Stimulated activated CD4-positive, alpha-beta T cell treated with anti-CD3 and anti-CD28 coated beads, Interleukin-15, amount 100 ng/mL, for 24 hours (primary cell): ENCODE results near the gene IRX1.

Experiments used
- DNase-seq: peaks from one replicate; pipeline ENCODE4 v3.0.0-alpha.2; 2020

The IRX1 gene

DNA sequence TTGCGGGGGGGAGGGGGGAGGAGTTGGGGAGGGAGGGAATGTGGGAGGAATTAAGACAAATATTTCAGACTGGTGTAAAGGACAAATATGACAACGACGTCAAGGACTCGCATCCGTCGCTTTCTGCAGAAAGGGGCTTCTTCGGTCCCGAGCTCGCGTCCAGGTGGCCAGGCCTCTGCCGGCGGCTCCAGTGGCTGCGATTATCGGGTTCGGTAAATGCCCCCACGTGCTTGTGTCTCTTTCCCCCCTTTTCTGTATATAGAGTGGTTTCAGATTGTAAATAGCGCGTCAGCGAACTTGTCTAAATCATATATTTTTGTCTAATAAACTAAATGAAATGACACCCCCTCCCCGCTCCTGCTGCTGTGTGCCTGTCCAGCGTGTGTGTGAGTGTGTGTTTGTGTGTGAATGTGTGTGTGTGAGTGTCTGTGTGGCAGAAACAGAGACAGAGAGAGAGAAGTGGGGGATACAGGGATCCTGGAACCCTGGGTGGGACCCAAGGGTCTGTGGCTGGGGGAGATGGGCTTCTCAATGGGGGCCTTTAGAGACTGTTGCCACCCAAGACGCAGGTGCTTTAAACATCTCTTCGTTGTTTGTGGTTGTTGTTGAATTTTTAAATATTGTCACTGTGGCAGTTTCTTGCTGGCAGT, 5.6 kb downstream of the IRX1 start:
- DNase-seq: no peak

DNA sequence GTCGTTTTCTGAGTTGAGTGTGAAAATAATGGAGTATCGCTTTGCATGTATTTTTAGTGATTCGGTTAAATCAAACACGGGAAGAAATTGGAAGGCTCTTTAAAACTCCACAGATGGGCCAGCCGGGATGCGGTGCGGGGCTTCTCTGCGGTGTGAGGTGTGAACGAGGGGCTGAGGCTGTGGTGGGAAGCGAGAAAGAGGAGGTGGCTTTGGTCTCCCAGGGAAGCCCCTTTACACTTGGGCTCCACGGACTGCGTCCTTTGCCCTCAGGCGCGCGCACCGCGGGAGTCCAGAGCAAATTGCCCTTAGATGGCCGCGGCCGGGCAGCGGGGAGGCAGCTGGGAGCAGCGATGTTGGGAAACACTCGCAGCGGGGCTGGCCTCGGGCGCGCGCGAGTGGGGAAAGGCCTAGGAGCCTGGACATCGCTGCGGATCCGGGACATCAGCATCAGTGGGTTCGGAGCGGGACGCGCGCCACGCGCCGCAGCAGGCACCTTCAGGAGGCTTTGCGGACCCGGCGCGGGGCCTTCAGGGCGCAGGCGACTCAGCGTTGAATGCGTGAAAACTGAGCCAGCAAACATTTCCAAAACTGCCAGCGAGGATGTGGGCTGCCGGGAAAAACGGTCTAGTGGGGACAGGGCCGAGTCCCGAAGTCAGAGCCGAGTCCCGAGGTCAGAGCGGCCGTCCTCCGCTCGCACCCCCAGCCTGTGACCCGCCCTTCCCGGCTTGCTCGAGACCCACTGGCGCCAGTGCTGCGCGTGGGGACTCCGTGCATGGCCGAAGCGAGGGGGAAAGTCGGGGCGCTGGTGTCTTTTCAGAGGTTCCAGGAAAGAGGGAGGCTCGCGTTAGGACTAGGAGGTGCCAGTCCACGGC, 6.5 kb downstream of the IRX1 start:
- DNase-seq: no peak

GRCh38 chr5:3602785-3603502, 7.3 kb downstream of the IRX1 start:
- DNase-seq: peak; percentile 40

GRCh38 chr5:3604501-3604900, 8.9 kb downstream of the IRX1 start:
- no peak for DNase-seq

- DNase-seq: no peak
Observed at GRCh38 chr5:3605298-3606010, 9.8 kb downstream of the IRX1 start.

GRCh38 chr5:3606121-3606831, 10.6 kb downstream of the IRX1 start:
- no peak for DNase-seq

- no peak for DNase-seq
Observed at GRCh38 chr5:3607541-3608181, 12.0 kb downstream of the IRX1 start.

GRCh38 chr5:3609120-3609681, 13.6 kb downstream of the IRX1 start:
- DNase-seq: no peak

GRCh38 chr5:3612591-3613042, 17.0 kb downstream of the IRX1 start:
- DNase-seq: no peak

DNA sequence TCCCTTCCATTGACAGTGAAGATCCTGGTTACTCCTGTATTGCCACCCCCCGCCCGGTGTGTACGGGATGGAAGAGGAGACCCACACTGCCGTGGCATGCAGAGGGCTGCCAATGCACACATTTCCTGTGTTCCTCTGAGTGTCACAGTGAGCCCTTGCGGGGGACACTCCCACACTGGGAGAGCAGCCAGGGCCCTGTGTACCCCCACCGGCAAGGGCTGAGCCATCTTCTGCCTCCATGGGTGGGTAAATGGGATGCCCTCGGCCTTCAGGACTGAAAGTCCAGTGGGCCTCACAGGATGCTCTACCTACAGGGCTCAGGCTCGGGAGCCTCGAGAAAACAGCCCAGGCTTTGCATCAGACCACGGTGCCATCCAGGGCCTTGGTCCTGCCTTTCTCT, 18.1 kb downstream of the IRX1 start:
- no peak for DNase-seq

DNA sequence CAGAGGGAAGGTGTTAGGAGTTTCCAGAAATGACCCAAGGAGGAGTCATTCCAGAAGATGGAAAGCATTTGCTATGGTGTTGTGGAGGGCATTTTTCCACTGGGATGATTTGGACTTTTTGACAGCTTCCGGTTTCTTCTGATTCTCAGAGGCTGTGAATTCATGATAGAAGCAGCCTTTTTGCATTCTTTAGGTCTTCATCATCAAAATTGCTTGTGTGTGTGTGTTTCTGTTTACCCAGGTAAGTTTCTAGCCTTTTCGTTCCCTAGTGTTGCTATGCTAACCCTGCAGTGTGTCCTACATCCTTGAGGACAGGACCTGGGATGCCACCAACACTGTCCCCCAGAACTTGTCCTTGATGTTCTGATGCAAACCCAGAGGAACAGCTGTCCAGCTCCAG, 19.6 kb downstream of the IRX1 start:
- DNase-seq: no peak

- no peak for DNase-seq
Observed at GRCh38 chr5:3615829-3616228, 20.2 kb downstream of the IRX1 start.

- DNase-seq: no peak
Observed at GRCh38 chr5:3619579-3619978, 23.9 kb downstream of the IRX1 start.

DNA sequence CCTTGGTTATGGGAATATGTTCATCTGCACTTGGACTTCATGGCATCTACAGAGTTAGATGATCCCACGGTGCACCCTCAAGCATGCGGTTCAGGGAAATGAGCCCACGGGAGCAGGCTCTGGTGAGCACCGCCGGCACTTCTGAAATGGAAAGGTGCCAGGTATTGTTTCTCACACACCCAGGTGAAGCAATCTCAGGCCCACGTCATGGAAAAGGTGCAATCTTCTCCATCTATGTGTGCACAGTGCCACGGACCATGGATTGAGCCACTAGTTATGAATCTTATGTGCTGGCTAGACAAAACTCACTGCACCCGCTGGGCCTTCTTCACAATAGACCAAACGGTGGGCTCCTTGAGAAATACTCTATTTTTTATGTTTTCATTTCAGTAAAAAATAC, 27.3 kb downstream of the IRX1 start:
- no peak for DNase-seq

DNA sequence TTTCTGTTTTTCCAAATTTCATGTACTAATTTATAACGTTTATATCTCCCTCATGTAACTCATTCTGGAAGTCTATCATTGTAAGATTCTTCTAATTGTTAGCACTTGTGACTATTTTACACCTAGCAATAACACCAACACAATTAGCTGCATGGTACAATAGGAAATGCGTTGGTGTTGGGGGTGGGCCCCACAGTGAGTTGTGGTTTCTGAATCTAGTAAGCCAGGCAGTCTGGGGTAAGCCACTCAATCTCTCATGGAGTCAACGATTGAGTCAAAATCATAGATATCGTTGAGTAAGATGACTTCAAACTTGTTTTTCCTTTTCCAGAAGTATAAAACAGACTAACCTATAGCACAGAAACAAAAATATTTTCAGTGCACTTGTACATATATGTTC, 30.0 kb downstream of the IRX1 start:
- DNase-seq: no peak

GRCh38 chr5:3634061-3634460, 38.4 kb downstream of the IRX1 start:
- no peak for DNase-seq

DNA sequence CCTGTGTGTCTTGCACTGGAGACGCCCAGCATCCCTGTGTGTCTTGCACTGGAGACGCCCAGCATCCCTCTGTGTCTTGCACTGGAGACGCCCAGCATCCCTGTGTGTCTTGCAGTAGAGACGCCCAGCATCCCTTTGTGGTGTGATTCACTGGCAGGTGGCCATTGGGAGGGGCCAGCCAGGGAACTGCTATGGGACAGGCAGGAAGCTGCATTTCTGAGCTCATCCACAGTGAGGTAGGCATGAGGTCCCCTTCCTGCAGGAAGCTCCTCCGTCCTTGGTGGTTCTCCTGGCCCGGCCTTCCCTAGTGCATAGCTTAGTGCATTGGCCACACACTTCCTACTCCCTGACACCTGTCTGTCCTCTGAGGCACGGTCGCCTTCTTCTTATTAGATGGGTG, 43.5 kb downstream of the IRX1 start:
- DNase-seq: no peak

DNA sequence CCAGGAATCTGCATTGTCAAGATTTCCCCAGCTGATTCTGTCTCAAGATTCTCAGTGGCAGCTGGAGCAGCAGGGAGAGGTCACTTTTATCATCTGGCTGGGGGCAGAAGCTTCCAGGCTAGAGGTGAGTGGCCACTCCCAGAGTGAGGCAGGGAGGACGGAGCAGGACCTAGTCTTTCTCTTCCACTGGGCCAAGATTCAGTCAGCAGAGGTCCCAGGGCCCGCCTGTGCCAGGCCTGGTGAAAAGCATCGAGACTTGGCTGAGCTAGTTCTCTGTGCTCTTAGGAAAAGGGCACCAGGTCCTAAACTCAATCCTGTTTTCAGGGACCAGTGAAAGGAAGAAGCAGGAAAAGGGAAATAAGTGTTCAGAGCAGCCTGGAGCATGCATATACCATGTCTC, 46.6 kb downstream of the IRX1 start:
- no peak for DNase-seq

DNA sequence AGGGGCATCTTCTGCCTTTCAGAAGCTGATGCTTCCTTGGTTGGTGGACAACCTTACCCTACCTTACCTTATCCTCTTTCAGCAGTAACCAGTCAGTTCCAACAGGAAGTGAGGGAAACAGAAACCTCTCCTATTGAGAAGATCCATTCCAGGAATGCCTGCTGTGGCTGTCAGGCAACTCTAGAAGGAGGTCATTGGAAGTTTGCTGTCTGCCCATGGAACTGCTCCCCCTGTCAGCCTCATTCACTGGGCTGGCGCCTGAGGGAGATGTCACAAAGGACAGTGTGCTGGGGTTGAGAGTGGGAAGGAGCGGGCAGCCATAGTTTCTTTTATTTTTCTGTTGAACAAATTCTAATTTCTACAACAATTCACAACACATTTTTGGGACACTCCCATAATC, 54.7 kb downstream of the IRX1 start:
- no peak for DNase-seq

DNA sequence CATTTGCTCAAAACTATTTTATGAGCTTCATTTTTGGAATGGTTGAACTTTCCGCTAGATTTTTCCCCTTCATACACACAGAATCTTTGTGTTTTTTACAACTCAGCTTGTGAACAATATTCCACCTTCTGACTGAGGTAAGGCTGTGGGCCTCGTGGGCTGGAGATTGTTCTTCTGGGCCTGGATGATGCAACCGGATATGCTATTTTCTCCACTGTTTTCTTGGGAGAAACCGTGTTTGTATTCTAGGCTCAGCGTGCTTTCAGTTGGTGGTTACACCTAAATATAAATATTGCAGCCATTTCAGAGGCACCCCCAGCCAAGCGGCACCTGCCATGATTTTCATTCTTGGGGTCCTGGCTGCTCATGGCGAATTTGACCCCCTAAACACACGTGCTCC, 55.2 kb downstream of the IRX1 start:
- no peak for DNase-seq
